Uterus (tissue), 2 donors: ENCODE results near the gene MSRB3.

Experiments used
- CTCF ChIP-seq, 4 experiments: fragments of 200-600 bp in 2 of 4; fragments of 450-650 bp in 2 of 4; sonication (generic) in 2 of 4; IDR thresholded peaks; one replicate each; pipeline ENCODE4 v1.5.1; 2016 to 2019; ENCODE audit warnings: antibody characterized with exemption in 4 of 4, mild to moderate bottlenecking in 2 of 4, moderate library complexity in 1 of 4
- POLR2A ChIP-seq, 2 donors: fragments of 450-650 bp; IDR thresholded peaks; one replicate each; pipeline ENCODE4 v1.6.1; 2016; ENCODE audit warnings: antibody characterized with exemption in 2 of 2, mild to moderate bottlenecking in 1 of 2, moderate library complexity in 1 of 2

- TF ChIP-seq CTCF (IDR thresholded peaks at IDR 0.05) (no peak), POLR2A (IDR thresholded peaks at IDR 0.05) (no peak)
These were observed 39.8 kb downstream of the MSRB3 start for GRCh38 chr12:65318186-65318685.
